ENCODE measurements around the gene STPG2.

STPG2 gene

DNA sequence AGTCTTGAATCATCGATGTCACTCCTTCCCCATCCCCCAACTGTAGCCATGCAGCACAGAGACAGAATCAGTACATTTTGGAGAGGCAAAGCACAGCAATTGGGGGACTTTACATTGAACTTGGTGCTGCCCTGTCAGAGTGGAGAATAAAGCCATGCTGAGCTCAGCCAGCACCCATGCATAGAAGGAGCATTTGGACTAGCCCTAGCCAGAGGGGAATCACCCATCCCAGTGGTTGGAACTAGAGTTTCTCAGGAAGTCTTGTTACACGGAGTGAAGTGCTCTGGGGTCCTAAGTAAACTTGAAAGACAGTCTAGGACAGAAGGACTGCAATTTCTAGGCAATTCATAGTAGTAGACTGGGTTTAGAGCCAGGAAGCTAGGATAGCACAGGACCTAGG, 49.6 kb downstream of the STPG2 start:
- no peak for DNase-seq (ENCODE audit: low read depth, low spot score)

DNA sequence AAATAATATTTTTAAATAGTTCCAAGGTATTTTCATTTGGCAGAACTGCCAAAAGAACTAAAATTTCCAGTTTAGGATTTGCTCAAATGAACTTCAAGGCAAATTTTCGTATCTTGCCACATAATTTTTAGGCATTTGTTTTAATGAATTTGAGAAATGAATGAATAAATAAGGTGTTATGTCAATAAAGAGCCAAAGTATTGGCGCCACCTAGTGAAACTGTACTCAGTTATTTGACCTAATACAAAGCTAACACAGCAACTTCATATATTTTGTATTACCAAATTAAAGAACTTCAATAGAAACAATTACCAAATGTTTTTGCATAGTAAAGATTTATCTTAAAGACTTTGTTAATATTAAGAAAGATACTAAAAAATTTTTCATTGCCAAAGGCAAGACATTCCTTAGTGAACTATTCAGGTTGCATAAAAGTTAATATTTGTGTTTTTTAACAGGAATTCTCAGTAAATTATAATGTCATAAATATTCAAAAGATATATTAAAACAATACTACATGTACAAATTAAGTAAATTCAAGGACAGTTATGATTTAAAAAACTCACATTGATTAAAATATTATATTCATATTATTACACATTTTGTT, 50.3 kb downstream of the STPG2 start:
- no peak for DNase-seq (ENCODE audit: low read depth, low spot score)

DNA sequence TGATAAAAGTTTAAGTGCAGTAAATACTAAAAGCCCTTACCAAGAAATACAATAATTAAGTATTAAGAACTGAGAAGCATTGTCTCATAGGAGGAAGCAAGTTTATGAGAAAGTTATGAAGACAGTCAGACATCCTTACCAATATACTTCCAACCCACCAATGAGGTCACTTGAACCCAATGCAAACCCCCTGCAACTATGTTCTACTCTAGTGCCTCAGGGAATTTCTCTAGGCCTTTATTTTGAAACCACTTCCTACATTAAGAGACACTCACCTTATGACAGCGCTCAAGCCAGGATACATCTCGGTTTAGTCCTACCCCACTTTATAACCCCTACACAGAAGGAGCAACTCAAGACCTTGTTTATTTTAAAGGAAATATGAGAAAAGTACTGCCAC, 61.3 kb downstream of the STPG2 start:
- DNase-seq (ENCODE audit: low read depth, low spot score): no peak

- no peak for DNase-seq (ENCODE audit: low read depth, low spot score)
Observed at GRCh38 chr4:98068495-98068894, 74.8 kb downstream of the STPG2 start.

DNA sequence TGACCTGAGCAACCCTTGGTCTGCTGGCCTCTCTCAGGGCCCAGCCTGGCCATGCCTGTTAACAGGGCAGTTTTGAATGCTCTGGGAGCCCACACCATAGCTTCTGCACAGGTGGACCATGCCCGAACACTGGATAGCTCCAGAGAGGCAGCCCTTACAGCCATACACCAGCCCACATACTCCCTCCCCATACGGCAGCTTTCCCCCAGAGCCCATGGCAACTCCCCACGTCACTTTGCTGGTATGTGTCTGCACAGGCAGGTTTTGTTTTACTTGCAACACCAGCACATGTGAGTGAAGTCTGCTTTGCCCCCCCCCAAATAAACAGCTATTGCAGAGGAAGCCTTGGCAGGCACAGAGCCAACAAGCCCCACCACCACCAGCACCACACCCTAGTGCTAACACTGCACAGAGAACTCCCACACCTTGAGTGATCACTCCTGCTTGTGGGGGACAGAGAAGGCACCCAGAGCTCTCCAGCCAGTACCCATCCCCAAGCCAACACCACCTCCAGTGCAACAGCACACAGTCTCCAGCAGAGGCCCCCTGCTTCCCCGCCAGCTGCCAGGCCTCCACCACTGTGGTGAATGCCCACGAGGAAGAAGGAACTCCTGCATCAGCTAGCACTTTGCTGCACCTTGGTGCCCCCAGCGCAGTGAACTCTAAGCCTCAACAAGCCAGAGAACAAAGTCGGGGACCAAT, 87.3 kb downstream of the STPG2 start:
- no peak for DNase-seq (ENCODE audit: low read depth, low spot score)

- no peak for DNase-seq (ENCODE audit: low read depth, low spot score)
Observed at GRCh38 chr4:98046665-98047064, 96.6 kb downstream of the STPG2 start.

- no peak for DNase-seq (ENCODE audit: low read depth, low spot score)
Observed at GRCh38 chr4:98030059-98030458, 113.2 kb downstream of the STPG2 start.

GRCh38 chr4:98027827-98028226, 115.4 kb downstream of the STPG2 start:
- no peak for DNase-seq (ENCODE audit: low read depth, low spot score)

DNA sequence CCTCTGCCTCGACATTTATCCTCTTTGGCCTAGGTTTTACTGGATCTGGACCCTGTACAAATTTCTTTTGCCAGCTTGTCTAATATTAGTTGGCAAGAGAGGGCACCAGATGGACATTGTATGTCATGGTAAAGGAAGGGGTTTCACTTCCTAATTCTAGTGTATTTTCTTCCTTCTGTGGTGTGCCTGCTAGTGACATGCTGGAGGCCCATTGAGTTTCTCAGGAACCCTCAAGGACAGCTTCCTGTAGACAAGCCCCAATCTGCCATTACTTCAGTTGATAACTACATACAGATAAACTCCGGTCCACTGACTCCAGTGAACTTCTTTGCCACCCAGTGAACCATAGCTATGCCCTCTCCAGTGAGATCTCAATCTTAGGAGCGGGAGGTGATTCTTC, 116.9 kb downstream of the STPG2 start:
- no peak for DNase-seq (ENCODE audit: low read depth, low spot score)

GRCh38 chr4:98006814-98007412, 136.4 kb downstream of the STPG2 start:
- DNase-seq (ENCODE audit: low read depth, low spot score): no peak

DNA sequence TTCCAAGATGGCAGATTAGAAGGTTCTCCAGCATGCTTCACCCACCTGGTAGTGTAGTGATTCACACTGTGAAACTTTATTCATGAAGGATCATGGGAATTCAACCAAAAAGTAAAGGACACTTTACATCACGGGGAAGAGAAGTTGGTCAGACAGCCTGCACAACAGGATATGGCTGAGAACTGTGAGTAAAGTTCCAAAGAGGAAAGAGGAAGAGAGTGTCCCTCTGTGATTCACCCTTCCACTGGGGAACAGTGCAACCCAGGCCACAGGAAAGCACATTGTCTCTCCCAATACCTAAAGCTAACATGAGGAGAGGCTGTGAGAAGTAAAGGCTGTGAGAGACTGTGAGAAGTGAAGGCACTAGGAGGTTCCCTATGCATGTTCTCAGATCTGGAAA, 137.2 kb downstream of the STPG2 start:
- no peak for DNase-seq (ENCODE audit: low read depth, low spot score)

DNA sequence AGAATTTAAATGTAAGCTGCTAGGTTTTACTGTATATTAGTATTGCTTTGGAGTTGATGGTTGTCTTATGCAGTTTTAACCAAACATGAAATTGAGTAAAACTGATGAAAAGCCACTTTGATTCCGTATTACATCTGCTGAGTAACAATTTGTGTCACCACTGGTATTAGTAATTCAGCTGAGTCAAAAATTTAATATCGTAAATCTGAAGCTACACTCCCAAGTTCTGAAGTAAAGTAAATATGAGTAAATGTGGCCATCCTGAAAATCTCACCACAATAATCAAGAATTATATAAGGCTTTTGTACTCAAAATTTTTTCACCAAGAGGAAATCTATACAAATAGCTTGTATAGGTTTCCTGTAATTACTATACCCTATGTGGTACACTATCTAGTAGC, 142.3 kb downstream of the STPG2 start:
- DNase-seq (ENCODE audit: low read depth, low spot score): no peak

GRCh38 chr4:97998203-97998602, 145.1 kb downstream of the STPG2 start:
- no peak for DNase-seq (ENCODE audit: low read depth, low spot score)

DNA sequence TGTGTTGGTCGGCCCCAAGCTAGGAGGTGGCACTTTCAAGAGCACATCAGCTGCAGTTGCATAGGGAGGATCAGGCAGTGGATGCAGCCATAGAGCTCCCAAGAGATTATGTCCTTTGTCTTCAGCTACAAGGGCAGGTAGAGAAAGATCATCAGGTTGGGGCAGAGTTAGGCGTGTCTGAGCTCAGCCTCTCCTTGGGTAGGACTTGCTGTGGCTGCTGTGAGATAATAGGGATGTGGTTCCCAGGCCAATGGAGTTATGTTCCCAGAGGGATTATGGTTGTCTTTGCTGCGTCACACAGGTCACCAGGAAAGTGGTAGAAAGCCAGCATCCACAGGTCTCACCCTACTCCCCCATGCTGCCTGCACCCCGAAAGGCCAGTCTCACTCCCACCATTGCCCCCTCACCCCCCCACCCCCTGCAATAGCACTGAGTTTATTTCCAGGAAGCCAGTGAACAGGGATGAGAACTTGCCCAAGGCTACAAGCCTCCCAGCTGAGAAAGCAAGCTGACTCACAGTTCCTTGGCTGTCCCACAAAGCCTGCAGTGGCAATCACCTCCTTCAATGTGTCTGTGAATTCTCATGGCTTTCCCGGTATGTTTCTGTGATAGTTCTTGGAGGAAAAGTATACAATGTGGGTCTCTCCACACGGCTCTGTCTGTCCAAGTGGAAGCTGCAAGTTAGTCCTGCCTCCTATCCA, 148.4 kb downstream of the STPG2 start:
- DNase-seq (ENCODE audit: low read depth, low spot score): no peak

DNA sequence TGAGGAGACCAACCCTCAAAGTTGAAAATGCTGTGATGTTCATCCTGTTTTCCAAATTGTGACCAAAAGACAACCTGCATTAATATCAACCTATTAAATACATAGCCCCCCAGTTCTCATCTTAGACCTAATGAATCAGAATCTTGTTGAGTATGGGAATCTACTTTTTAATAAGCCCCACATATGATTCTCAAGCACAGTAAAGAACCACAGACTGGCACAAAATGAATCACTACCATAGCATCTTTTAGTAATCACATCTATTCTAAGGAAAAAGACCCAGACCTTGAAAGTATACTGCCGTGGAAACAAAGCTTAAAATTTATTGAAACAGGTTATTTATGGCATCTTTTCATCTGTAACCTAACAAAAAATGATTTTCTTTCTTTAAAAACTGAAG, 152.9 kb downstream of the STPG2 start:
- no peak for DNase-seq (ENCODE audit: low read depth, low spot score)

DNA sequence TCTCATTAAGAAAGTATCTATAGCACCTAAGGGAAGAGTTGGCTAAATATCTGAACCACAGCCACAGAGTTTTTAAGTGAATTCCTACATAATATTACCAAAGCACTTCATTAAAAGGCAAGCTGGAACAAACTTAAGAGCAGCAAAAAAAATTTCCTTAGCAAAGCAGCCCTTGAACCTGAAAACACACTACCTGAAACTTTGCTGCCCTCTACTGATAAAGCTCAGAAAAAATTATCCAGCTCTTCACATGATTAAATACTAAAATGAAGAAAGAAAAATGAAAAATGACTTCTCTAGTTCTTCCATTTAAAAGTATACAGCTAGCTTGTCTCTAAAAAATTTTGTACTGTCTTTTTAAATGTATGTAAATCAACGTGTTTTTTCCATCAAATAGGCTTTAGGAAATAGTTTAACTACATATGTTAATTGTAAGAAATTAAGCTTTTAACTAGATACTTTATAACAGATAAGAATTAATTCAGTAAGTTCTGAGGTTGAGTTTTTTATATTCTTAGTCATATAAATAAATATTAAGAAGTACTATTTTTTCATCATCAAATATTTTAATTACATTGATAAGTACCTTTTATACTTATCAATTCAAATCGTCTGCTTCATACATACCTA, 156.1 kb downstream of the STPG2 start:
- DNase-seq (ENCODE audit: low read depth, low spot score): no peak

DNA sequence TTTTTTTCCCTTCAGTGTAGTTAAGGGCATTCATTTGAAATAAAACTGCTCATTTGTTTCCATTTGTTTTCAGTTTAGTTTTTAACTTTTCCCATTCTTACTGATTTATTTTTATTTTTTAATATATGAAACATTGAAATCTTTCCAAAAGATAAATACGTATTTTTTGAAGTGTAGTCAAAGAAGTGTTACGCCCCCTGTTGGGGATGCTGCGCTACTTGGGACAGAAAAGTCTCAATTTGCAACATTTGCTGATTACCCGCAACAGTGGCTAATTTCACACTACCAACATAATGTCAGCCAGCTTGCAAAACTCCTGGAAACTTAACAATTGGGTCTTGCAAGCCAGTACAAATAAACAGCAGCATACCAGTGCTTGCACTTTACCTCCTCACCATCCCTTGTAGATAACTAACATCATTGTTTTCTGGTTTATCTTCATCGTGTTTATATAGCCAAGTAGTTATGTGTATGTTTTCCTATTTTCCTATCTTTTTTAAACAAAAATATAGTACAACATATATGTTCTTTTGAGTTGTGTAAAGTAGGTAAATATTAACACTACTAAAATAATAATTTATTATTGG, 158.6 kb downstream of the STPG2 start:
- no peak for DNase-seq (ENCODE audit: low read depth, low spot score)

DNA sequence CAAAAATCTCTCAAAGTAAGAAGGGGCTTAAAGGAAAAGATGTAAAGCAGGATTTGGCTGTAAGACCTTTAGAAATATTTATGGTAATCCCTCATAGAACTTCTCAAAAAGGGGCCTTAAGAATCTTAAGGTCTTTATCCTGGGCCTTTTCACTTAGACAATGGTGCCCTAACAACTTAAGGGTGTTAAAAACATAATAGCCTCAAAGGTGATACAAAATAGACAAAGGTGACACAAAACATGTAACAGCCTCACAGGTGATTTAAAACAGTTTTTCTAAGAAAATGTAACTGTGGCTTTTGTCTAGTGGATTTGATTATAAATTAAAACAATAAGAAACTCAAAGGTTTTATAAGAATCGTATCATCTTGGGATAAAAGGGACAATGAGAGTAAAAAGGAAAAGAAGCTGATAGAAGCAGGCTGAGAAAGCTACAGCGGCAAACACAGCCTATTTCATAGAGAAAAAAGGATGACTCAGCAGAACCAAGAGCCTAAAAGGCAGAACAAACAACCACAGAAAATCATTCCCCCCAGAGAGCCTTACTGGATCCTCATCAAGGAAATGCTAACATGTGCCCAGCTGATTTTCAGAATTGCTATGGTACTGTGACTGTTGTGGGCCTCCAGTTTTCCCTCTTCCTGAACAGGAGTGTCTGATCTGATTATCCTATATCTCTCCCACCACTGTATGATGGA, 164.3 kb downstream of the STPG2 start:
- no peak for DNase-seq (ENCODE audit: low read depth, low spot score)

- DNase-seq (ENCODE audit: low read depth, low spot score): no peak
Observed at GRCh38 chr4:97953171-97953941, 189.9 kb downstream of the STPG2 start.

DNA sequence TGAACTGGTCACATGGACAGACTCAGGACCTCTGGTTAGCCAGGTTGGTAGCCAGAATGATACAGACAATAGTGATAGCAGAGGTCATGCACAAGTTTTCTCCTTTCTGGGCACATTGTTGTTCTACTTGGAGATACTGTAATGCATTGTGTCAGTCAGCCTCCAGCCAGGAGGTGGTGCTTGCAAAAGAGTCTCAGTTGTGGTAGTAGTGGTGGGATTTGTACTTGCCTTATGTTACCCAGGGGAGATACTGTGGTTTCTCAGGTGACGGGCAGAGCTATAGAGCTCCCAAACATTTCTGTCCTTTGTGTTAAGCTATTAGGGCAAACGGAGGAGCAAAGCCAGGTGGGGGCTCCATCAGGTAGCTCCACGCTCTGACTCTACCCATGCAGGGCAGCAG, 190.5 kb downstream of the STPG2 start:
- no peak for DNase-seq (ENCODE audit: low read depth, low spot score)
